Measurements from ENCODE around the gene NRAS.

Gene NRAS

DNA sequence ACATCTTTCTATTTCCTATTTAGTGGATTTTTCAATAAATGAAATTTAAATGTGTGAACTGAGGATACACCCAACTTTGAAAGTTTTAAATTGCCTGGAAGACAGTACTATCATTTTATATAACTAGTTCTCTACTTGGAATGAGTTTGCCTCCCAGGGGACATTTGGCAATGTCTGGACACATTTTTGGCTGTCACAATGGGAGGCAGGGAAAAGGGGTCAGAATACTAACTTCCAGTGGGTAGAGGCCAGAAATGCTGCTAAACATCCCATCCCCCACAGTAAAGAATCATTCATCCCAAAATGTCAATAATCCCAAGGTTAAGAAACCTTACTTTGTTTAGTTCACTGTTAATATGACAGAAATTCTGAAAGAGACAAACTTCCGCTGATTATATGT lies 13.2 kb upstream of the NRAS start:
- in situ Hi-C loops (cut with MboI; ENCODE audit: low pct_unique_long_range_greater_than_20kb, low sequenced_read_pairs, unreplicated experiment) = no loop called here
- no peak for DNase-seq (ENCODE audit: low spot score)
- TF ChIP-seq, protein P1, sequence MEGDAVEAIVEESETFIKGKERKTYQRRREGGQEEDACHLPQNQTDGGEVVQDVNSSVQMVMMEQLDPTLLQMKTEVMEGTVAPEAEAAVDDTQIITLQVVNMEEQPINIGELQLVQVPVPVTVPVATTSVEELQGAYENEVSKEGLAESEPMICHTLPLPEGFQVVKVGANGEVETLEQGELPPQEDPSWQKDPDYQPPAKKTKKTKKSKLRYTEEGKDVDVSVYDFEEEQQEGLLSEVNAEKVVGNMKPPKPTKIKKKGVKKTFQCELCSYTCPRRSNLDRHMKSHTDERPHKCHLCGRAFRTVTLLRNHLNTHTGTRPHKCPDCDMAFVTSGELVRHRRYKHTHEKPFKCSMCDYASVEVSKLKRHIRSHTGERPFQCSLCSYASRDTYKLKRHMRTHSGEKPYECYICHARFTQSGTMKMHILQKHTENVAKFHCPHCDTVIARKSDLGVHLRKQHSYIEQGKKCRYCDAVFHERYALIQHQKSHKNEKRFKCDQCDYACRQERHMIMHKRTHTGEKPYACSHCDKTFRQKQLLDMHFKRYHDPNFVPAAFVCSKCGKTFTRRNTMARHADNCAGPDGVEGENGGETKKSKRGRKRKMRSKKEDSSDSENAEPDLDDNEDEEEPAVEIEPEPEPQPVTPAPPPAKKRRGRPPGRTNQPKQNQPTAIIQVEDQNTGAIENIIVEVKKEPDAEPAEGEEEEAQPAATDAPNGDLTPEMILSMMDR (IDR thresholded peaks at IDR 0.05; ENCODE audit: extremely low read depth, insufficient read depth, missing control alignments) = no peak

DNA sequence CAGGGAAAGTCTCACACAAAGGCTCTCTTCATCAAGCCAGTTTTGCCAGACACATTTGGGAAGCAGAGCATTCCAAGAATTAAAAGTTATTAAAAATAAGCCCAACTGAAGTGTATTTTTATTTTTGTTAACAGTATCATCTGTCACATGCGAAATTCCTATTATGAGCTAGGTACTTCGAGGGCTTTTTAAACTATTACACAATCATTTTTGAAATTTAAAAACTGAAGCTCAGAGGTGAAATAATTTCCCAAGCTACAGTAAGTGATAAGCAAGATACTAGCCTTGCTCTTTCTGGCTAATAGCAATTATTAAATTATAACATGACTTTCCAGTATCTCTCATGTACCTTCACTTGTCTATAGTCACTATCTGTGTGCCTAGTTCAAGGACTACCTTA lies 12.0 kb upstream of the NRAS start:
- no peak for DNase-seq (ENCODE audit: low spot score)
- TF ChIP-seq, protein P1 (IDR thresholded peaks at IDR 0.05; ENCODE audit: extremely low read depth, insufficient read depth, missing control alignments) = no peak
- in situ Hi-C loops (cut with MboI; ENCODE audit: low pct_unique_long_range_greater_than_20kb, low sequenced_read_pairs, unreplicated experiment) = no loop called here

DNA sequence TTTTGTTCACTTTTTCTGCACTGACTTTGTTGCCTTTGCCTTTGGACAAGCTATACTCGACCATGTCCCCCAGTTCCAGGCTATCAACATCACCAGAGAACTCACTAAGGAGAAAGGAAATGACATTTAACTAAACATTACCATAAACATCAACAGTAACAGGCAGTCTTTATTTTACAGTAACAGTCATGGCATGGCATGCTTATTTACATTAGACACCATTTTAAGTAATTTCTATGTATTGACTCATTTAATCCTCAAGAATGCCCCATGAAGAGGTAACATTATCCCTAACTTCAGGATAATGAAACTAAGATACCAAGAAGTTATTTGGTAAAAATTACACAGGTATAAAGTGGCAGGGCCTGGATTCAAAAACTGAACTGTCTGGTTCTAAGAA lies 8.7 kb upstream of the NRAS start:
- in situ Hi-C loops (cut with MboI; ENCODE audit: low pct_unique_long_range_greater_than_20kb, low sequenced_read_pairs, unreplicated experiment) = no loop called here
- TF ChIP-seq, protein P1 (IDR thresholded peaks at IDR 0.05; ENCODE audit: extremely low read depth, insufficient read depth, missing control alignments) = no peak
- no peak for DNase-seq (ENCODE audit: low spot score)

- no peak for DNase-seq (ENCODE audit: low spot score)
- in situ Hi-C loops (cut with MboI; ENCODE audit: low pct_unique_long_range_greater_than_20kb, low sequenced_read_pairs, unreplicated experiment) = no loop called here
- TF ChIP-seq, protein P1 (IDR thresholded peaks at IDR 0.05; ENCODE audit: extremely low read depth, insufficient read depth, missing control alignments) = no peak
Observed at GRCh38 chr1:114723915-114724314, 7.3 kb upstream of the NRAS start.

DNA sequence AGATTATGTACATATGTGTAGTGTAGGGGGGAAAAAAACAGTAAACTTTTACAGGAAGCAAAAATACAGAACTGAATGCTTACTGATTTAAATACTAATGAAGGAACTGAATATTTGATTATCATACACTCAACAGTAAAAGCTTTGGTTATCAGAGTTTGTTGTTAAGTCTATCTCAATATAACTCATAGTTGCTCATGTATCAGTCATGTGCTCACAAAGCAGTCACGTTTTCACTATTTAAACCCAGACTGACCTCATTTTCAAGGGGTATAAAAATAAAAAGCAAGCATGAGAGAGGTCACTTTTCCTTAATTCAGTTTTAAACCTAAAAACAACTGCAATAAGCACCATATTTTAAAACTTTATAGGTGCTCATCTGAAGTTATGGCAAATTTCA lies 6.9 kb upstream of the NRAS start:
- TF ChIP-seq, protein P1 (IDR thresholded peaks at IDR 0.05; ENCODE audit: extremely low read depth, insufficient read depth, missing control alignments) = no peak
- in situ Hi-C loops (cut with MboI; ENCODE audit: low pct_unique_long_range_greater_than_20kb, low sequenced_read_pairs, unreplicated experiment) = no loop called here
- DNase-seq (ENCODE audit: low spot score) = no peak

GRCh38 chr1:114720492-114720891 lies 3.9 kb upstream of the NRAS start:
- in situ Hi-C loops (cut with MboI; ENCODE audit: low pct_unique_long_range_greater_than_20kb, low sequenced_read_pairs, unreplicated experiment) = no loop called here
- TF ChIP-seq, protein P1 (IDR thresholded peaks at IDR 0.05; ENCODE audit: extremely low read depth, insufficient read depth, missing control alignments) = no peak
- DNase-seq (ENCODE audit: low spot score) = no peak

DNA sequence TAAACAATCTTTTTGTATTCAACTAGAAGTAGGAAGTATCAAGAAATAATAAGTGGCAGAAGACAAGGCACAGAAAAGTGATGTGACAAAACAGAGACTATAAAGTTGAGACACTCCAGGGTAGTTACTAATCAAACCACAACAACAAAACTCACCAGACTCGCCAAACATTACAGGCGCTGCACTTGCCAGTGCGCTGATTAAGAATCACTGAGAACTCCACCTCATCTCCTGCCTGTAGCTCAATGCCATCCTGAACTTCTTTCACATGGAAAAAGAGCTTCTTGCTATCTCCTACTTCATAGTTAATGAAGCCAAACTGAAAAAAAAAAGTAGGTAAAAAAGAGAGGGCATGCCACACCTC lies 2.8 kb upstream of the NRAS start:
- DNase-seq (ENCODE audit: low spot score) = no peak
- in situ Hi-C loops (cut with MboI; ENCODE audit: low pct_unique_long_range_greater_than_20kb, low sequenced_read_pairs, unreplicated experiment) = no loop called here
- TF ChIP-seq, protein P1 (IDR thresholded peaks at IDR 0.05; ENCODE audit: extremely low read depth, insufficient read depth, missing control alignments) = no peak

All from GM13977 (cell line).